MM.1S (cell line): ENCODE data around the gene SULT2A1.
"Not testable (repeated sequence)": the region's sequence is repeated elsewhere in the genome, so short reads cannot be mapped to it uniquely, and the experiment has no call there.

ENCODE experiments used
- DNase-seq: peaks from one replicate; pipeline ENCODE4 v3.0.0-alpha.2; 2015
- H2AFZ ChIP-seq: fragments of 300-600 bp; sonication (generic); 2 replicates; pipeline ENCODE4 v1.6.0; 2016; ENCODE audit warnings: antibody characterized with exemption, low read length
- H3F3A ChIP-seq: fragments of 300-600 bp; sonication (generic); 2 replicates; pipeline ENCODE4 v1.6.1; 2016; ENCODE audit warnings: mild to moderate bottlenecking, antibody characterized with exemption, low read length, moderate library complexity, mixed read lengths; ENCODE audit not compliant: insufficient read depth
- H3K27ac ChIP-seq: fragments of 300-600 bp; sonication (generic); 2 replicates; pipeline ENCODE4 v1.5.1; 2016; ENCODE audit warnings: mild to moderate bottlenecking, low read length
- H3K27me3 ChIP-seq: fragments of 300-600 bp; sonication (generic); replicated peaks from 2 replicates; pipeline ENCODE4 v1.6.0; 2016; ENCODE audit warnings: low read length; ENCODE audit not compliant: insufficient read depth
- H3K36me3 ChIP-seq: fragments of 300-600 bp; sonication (generic); replicated peaks from 2 replicates; pipeline ENCODE4 v1.6.1; 2016; ENCODE audit warnings: mild to moderate bottlenecking, low read length, mixed read lengths; ENCODE audit not compliant: insufficient read depth
- H3K4me1 ChIP-seq: fragments of 300-600 bp; sonication (generic); 2 replicates; pipeline ENCODE4 v1.6.1; 2016; ENCODE audit warnings: low read length, mixed read lengths
- H3K4me2 ChIP-seq: fragments of 300-600 bp; sonication (generic); 2 replicates; pipeline ENCODE4 v1.6.0; 2016; ENCODE audit warnings: low read depth, low read length
- H3K4me3 ChIP-seq: fragments of 300-600 bp; sonication (generic); 2 replicates; pipeline ENCODE4 v1.5.1; 2016; ENCODE audit warnings: low read length, mixed read lengths
- H3K79me2 ChIP-seq: fragments of 300-600 bp; sonication (generic); 2 replicates; pipeline ENCODE4 v1.6.1; 2016; ENCODE audit warnings: mixed run types, low read length, mixed read lengths
- H3K9ac ChIP-seq: fragments of 300-600 bp; sonication (generic); 2 replicates; pipeline ENCODE4 v1.6.1; 2016; ENCODE audit warnings: low read length, mixed read lengths
- H3K9me2 ChIP-seq: fragments of 300-600 bp; sonication (generic); replicated peaks from 2 replicates; pipeline ENCODE4 v1.6.1; 2016; ENCODE audit warnings: mild to moderate bottlenecking, low read length, mixed read lengths; ENCODE audit not compliant: insufficient read depth
- H3K9me3 ChIP-seq: fragments of 300-600 bp; sonication (generic); replicated peaks from 2 replicates; pipeline ENCODE4 v1.6.1; 2016; ENCODE audit warnings: mild to moderate bottlenecking, low read length, mixed read lengths; ENCODE audit not compliant: insufficient read depth
- H4K20me1 ChIP-seq: fragments of 300-600 bp; sonication (generic); 2 replicates; pipeline ENCODE4 v1.6.1; 2016; ENCODE audit warnings: mild to moderate bottlenecking, low read length, moderate library complexity, mixed read lengths; ENCODE audit not compliant: insufficient read depth
- CTCF ChIP-seq: fragments of 300-600 bp; sonication (generic); IDR thresholded peaks from 2 replicates; pipeline ENCODE4 v1.5.1; 2016; ENCODE audit warnings: antibody characterized with exemption, low read length, mixed read lengths
- EZH2 ChIP-seq: fragments of 300-600 bp; sonication (generic); optimal IDR thresholded peaks from 2 replicates; pipeline ENCODE3; 2017; ENCODE audit warnings: low read depth, mild to moderate bottlenecking, antibody characterized with exemption, low read length, mixed read lengths
- EZH2phosphoT487 ChIP-seq: fragments of 300-600 bp; sonication (generic); IDR thresholded peaks from 2 replicates; pipeline ENCODE4 v1.6.1; 2018; ENCODE audit warnings: antibody characterized with exemption, low read length

Gene SULT2A1

GRCh38 chr19:47886010-47886559 lies at the start of gene SULT2A1:
Gene SULT2A1 (minus strand): TSS chr19:47886315. CDS start chr19:47886257, 58 bp downstream.
- Histone ChIP-seq H3K4me2 (no peak within 1 kb of the TSS), H3K27ac (no peak within 1 kb of the TSS)

GRCh38 chr19:47928581-47928980 lies 42.5 kb upstream of the SULT2A1 start:
- not testable (repeated sequence) for H3K36me3 ChIP-seq, H3K9me3 ChIP-seq, H3K79me2 ChIP-seq, H3K4me3 ChIP-seq, H3K27ac ChIP-seq, H3K9ac ChIP-seq, H3F3A ChIP-seq, H2AFZ ChIP-seq, H3K4me2 ChIP-seq, H3K4me1 ChIP-seq, DNase-seq, H3K9me2 ChIP-seq, H3K27me3 ChIP-seq, H4K20me1 ChIP-seq

More at GRCh38 chr19:47886010-47886559, at the start of gene SULT2A1:
- H3K9me2 ChIP-seq: no peaks in the 10 kb centered on the region
- H2AFZ ChIP-seq: no peak within 1 kb of the TSS
- H4K20me1 ChIP-seq: no peaks in the 10 kb centered on the region
- no peak within 1 kb of the TSS for H3K4me3 ChIP-seq
- H3K79me2 ChIP-seq: no peaks in the 10 kb centered on the region
- H3K9me3 ChIP-seq: no peaks in the 10 kb centered on the region
- TF ChIP-seq CTCF (no peak), EZH2 (no peak), EZH2phosphoT487 (no peak)
- H3F3A ChIP-seq: no peaks in the 10 kb centered on the region
- peaks cover 79% of the 10 kb centered on the region for H3K27me3 ChIP-seq
- no peak for DNase-seq
- no peaks in the 10 kb centered on the region for H3K36me3 ChIP-seq
- H3K9ac ChIP-seq: no peak within 1 kb of the TSS
- H3K4me1 ChIP-seq: no peaks in the 10 kb centered on the region

- H2AFZ ChIP-seq, H3K27ac ChIP-seq, H3K79me2 ChIP-seq, DNase-seq, H4K20me1 ChIP-seq, H3K27me3 ChIP-seq, H3K36me3 ChIP-seq, H3F3A ChIP-seq, H3K4me3 ChIP-seq, H3K9me3 ChIP-seq, H3K4me1 ChIP-seq, H3K9ac ChIP-seq, H3K9me2 ChIP-seq, H3K4me2 ChIP-seq: not testable (repeated sequence)
Measured at GRCh38 chr19:47920107-47920506, 34.0 kb upstream of the SULT2A1 start.

- not testable (repeated sequence) for H4K20me1 ChIP-seq, H3K36me3 ChIP-seq, H3F3A ChIP-seq
Measured at GRCh38 chr19:47910191-47910590, 24.1 kb upstream of the SULT2A1 start.

GRCh38 chr19:47909350-47909749 lies 23.2 kb upstream of the SULT2A1 start:
- H3K27ac ChIP-seq, H3K27me3 ChIP-seq, H4K20me1 ChIP-seq, H3K9ac ChIP-seq, H3K4me1 ChIP-seq, DNase-seq, H3K4me3 ChIP-seq, H3K36me3 ChIP-seq, H3F3A ChIP-seq, H3K79me2 ChIP-seq, H2AFZ ChIP-seq, H3K9me2 ChIP-seq, H3K4me2 ChIP-seq, H3K9me3 ChIP-seq: not testable (repeated sequence)

More at GRCh38 chr19:47910191-47910590, 24.1 kb upstream of the SULT2A1 start:
- H3K4me2 ChIP-seq, H3K4me3 ChIP-seq, H3K4me1 ChIP-seq, H2AFZ ChIP-seq, H3K9me2 ChIP-seq, H3K27ac ChIP-seq, H3K27me3 ChIP-seq, H3K9me3 ChIP-seq, H3K9ac ChIP-seq, H3K79me2 ChIP-seq, DNase-seq: not testable (repeated sequence)
